NOMO-1 (cell line): ENCODE data around the gene JPH4.

ENCODE experiments used
- DNase-seq, 2 experiments: peaks; one replicate each; lab custom pipeline; 2025; ENCODE audit not compliant: unreplicated experiment in 2 of 2; lab: John Stamatoyannopoulos, UW

Gene JPH4

GRCh38 chr14:23532658-23533057 is 45.9 kb downstream of the JPH4 start:
- no peak for DNase-seq

- no peak for DNase-seq
These were observed 47.2 kb downstream of the JPH4 start for GRCh38 chr14:23531391-23531790.

GRCh38 chr14:23530375-23531055 is 48.1 kb downstream of the JPH4 start:
- DNase-seq, result peak in 1 of 2 experiments; percentile 6

DNA sequence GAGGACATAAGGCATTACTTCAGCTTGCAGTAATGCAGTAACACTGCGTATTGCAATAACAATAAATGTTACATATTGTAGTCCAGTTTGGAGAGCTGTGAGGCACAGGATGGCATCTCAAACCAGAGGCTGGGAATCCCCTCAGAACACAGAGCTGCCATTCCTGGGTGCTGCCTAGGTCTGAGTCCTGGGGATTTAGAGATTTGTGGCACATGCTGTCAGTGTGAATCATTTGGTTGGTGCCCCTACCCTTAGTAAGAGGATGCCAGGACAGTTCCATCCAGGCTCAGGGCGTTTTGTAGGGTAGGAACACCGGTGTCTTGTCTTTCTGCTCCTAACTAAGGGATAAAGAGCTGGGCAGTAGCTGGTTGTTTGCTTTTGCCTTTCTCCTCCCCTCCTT is 49.6 kb downstream of the JPH4 start:
- DNase-seq, result no peak

- DNase-seq, result no peak
These were observed 50.0 kb downstream of the JPH4 start for GRCh38 chr14:23528555-23528954.

GRCh38 chr14:23525611-23526010 is 53.0 kb downstream of the JPH4 start:
- no peak for DNase-seq

- DNase-seq, result no peak
These were observed 53.6 kb downstream of the JPH4 start for GRCh38 chr14:23524954-23525353.

- no peak for DNase-seq
These were observed 55.2 kb downstream of the JPH4 start for GRCh38 chr14:23523229-23524016.

DNA sequence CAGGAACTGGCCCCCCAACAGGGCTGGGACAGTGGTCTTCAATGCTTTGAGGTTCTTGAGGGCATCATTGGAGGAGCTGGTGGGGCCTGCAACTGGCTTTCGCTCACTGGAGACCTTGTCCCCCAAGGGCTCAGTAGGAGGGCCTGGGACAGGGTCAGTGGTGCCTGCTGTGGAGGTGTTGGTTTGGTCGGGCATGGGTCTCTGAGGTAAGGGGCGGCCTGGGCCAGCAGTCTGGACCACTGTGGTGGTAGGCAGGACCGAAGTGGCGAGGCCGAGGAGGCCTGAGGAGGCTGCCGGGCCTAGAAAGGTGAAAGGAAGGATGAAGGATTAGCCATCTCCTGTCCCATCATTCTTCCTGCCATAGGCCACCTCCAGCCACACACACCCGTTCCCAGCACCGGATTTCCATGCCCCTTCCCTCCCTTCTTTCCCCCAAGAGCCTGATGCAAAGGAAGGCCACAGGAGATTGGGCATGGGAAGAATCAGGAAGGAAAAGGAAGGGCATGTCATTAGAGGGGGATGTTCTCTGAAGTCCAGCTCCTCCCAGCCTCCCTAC is 55.9 kb downstream of the JPH4 start:
- DNase-seq, result no peak

DNA sequence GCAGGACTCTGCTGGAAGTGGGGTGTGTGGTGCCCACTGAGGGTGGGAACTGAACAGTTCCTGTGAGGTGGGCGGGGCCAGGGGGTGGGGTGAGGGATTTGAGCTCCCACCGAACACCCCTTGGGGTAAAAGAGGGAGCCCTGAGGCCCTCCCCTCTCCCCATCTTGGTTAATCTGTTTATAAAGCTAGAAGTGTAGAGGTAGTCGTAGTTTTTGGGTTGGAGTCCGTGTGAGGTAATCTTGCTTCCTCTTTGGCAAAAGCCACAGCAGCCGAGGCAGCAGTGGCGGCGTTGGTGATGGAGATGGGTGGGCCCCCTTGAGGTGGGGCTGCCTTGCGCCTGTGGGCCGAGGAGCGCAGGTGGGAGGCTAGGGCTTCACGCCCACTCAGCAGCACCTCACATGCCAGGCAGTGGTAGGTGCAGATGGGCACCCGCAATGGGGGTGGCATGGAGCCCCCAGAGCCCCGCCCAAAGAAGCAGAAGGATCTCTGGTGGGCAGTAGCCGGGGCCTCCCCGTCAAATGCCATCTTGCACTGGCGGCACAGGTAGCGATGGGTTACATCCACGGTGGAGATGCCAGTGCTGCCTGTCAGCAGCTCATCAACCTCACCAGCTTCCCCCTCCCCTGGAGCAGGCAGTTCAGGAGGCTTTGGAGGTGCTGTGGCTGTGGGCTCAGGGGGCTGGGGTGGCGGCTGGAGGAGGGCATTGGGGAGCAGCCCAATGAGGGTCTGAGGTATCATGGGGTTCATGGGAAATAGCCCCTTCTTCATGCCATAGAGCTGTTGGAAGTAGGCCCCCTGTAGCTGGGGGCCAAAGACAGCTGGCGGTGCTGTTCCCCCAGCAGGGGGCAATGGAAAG is 56.6 kb downstream of the JPH4 start:
- peak; percentile 54 to 71 for DNase-seq

DNA sequence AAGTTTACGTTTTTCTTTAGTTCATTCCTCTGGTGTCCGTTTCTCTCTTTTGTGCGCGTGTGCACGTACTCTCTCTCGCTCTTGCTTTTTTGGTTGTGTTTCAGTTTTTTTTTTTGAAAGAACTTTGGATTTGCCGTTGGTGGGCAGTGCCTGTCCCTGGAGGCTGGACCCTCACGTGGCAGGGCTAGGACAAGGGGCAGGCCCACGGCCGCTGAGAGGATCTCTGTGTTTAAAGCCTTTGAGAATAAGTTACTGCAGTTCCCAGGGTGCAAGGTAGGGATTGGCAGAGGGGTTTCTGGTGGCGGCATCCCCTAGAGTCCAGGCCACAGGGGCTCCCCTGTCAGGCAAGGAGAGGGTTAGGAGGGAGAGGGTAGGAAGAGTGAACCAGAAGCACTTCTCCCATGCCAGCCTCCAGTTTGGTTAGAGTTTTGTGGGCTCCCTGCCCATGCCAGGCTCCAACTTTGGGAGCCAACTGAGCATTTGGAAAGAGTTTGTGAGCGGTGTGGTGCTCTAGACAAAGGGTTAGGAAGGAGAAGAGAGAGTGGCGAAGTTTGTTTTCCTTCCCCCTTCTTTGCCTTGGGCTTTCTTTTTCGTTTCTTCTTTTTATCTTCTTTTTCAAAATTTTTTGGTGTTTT is 57.6 kb downstream of the JPH4 start:
- DNase-seq, result peak in 1 of 2 experiments; percentile 14

GRCh38 chr14:23518709-23519108 is 59.9 kb downstream of the JPH4 start:
- no peak for DNase-seq
